Tibial artery (tissue), 4 donors: ENCODE measurements around the gene ARHGAP8.

Source experiments
- DNase-seq, 2 donors: peaks; one replicate each; pipeline ENCODE4 v3.0.0-alpha.2; 2019
- H3K27ac ChIP-seq, 2 donors: fragments of 200-600 bp; sonication (generic) in 1 of 2; 1 replicate in 1 of 2; 2 replicates in 1 of 2; pipeline ENCODE4 v1.5.1; 2018 to 2019; ENCODE audit warnings: mild to moderate bottlenecking in 1 of 2
- H3K27me3 ChIP-seq, 2 donors: fragments of 200-600 bp; sonication (generic) in 1 of 2; one replicate each; pipeline versions ENCODE4 v1.5.1 to v1.6.0; 2016 to 2019
- H3K36me3 ChIP-seq, 3 donors: fragments of 200-600 bp; sonication (generic) in 2 of 3; one replicate each; pipeline ENCODE4 v1.5.1; 2016 to 2019; ENCODE audit warnings: mild to moderate bottlenecking in 2 of 3
- H3K4me1 ChIP-seq, 4 donors: fragments of 200-600 bp; sonication (generic) in 2 of 4; 1 replicate in 3 of 4; 2 replicates in 1 of 4; pipeline ENCODE4 v1.5.1; 2016 to 2019
- H3K4me3 ChIP-seq, 2 donors: fragments of 200-600 bp; sonication (generic) in 1 of 2; 1 replicate in 1 of 2; 2 replicates in 1 of 2; pipeline ENCODE4 v1.5.1; 2018 to 2019; ENCODE audit warnings: mild to moderate bottlenecking in 2 of 2
- H3K9me3 ChIP-seq, 3 donors: fragments of 200-600 bp; sonication (generic) in 1 of 3; one replicate each; pipeline ENCODE4 v1.5.1; 2016 to 2019
- CTCF ChIP-seq, 2 experiments: fragments of 200-600 bp in 1 of 2; fragments of 450-650 bp in 1 of 2; IDR thresholded peaks; one replicate each; pipeline ENCODE4 v1.5.1; 2017 to 2019; ENCODE audit warnings: antibody characterized with exemption in 2 of 2, mild to moderate bottlenecking in 1 of 2, moderate library complexity in 1 of 2
- intact Hi-C: fragments of 100-400 bp; cut with DNase I; formaldehyde crosslinking; loops from one replicate; pipeline ENCODE4 v1.15.0; 2023; ENCODE audit warnings: low total_unique reads

The ARHGAP8 gene

GRCh38 chr22:44882226-44882905 lies 130.0 kb downstream of the ARHGAP8 start:
- Histone ChIP-seq H3K27ac (no peak overlapping the region), H3K4me3 (no peak overlapping the region), H3K27me3 (peaks cover 0 to 2% of the 10 kb centered on the region in 2 donors), H3K36me3 (no peaks in the 10 kb centered on the region), H3K9me3 (peaks cover 0 to 7% (median 5%) of the 10 kb centered on the region in 3 donors), H3K4me1 (no peaks in the 10 kb centered on the region)
- TF ChIP-seq CTCF (IDR thresholded peaks at IDR 0.05): no peak
- intact Hi-C loops: no loop called here
- DNase-seq: peak in 1 of 2 donors; percentile 51

GRCh38 chr22:44883011-44883421 lies 130.6 kb downstream of the ARHGAP8 start:
- TF ChIP-seq CTCF (IDR thresholded peaks at IDR 0.05): no peak
- intact Hi-C loops: no loop called here

DNA sequence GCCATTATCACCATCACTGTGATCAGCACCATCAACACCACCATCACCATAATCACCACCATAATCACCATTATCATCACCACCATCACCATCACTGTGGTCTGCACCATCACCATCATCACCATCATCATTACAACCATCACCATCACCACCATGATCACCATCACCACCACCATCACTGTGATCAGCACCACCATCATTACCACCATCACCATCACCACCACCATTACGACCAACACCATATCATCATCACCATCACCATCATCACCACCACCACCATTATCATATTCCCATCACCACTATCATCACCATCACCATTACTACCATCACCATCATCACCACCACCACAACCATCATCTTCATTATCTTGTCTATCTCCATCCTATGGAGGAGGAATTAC lies 132.2 kb downstream of the ARHGAP8 start:
- Histone ChIP-seq H3K27me3 (peaks cover 0 to 2% of the 10 kb centered on the region in 2 donors), H3K9me3 (no peaks in the 10 kb centered on the region), H3K36me3 (no peaks in the 10 kb centered on the region), H3K4me3 (no peak overlapping the region), H3K4me1 (no peaks in the 10 kb centered on the region), H3K27ac (no peak overlapping the region)
- no peak for DNase-seq
- intact Hi-C loops: no loop called here
- no peak for TF ChIP-seq CTCF (IDR thresholded peaks at IDR 0.05)

More at GRCh38 chr22:44883011-44883421, 130.6 kb downstream of the ARHGAP8 start:
- H3K27me3 ChIP-seq: peaks cover 0 to 2% of the 10 kb centered on the region in 2 donors
- no peaks in the 10 kb centered on the region for H3K36me3 ChIP-seq
- H3K4me3 ChIP-seq: no peak overlapping the region
- DNase-seq: peak in 1 of 2 donors; percentile 29
- peaks cover 0 to under 1% (median 0%) of the 10 kb centered on the region in 3 donors for H3K9me3 ChIP-seq
- no peak overlapping the region for H3K27ac ChIP-seq
- no peaks in the 10 kb centered on the region for H3K4me1 ChIP-seq

DNA sequence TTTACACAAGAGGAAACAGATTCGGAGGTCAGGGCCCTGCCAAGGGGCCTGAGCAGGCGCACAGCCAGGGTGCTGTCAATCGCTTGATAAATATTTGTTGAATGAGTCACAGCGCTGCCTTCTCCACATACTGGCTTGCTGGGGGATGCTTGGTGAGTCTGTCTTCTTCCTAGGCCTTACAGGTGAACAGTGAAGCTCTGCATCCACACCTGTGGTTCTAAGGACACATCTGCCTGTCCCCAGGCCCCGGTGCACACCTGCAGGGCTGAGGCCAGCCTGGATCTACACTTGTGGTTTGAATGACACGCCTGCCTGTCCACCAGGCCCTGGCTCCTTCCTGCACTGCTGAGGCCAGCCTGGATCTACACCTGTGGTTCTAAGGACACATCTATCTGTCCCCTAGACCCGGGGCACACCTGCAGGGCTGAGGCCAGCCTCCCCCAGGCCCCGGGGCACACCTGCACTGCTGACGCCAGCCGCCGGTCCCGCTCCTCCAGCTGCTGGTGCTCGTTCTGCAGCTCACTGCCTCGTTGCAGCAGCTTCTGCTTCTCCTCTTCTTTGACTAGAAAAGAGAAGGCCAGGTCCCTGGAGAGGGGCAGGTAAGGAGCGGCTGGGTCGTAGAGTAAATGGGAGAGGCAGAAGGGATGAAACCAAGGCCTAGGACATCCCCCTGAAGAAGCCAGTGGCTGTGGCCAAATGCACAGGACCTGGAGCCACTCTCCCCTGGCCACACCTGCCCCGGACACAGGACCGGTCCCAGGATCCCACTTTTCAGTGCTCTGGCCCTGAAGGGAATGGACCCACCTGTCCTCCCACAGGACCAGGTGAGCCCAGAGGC lies 132.8 kb downstream of the ARHGAP8 start:
- peak in 1 of 2 donors; percentile 54 for DNase-seq
- H3K27me3 ChIP-seq: peaks cover 0 to 2% of the 10 kb centered on the region in 2 donors

More for the DNA sequence above, 132.8 kb downstream of the ARHGAP8 start:
- H3K4me3 ChIP-seq: no peak overlapping the region
- no peaks in the 10 kb centered on the region for H3K4me1 ChIP-seq
- H3K36me3 ChIP-seq: no peaks in the 10 kb centered on the region
- no peaks in the 10 kb centered on the region for H3K9me3 ChIP-seq
- intact Hi-C loops: no loop called here
- H3K27ac ChIP-seq: no peak overlapping the region
- no peak for TF ChIP-seq CTCF (IDR thresholded peaks at IDR 0.05)
